Calu3 (cell line): ENCODE measurements around the gene CYLD. TPM values are rescaled to one million over a fixed set of nuclear protein-coding genes. Genes with fewer than 3 reads are reported as not detected.

Experiments used
- BruUV-seq: library from RNA; stranded (reverse); fragments of 400-500 nt; replicated peaks from 2 replicates; lab custom pipeline; 2021; lab: Mats Ljungman, UMichigan
- CTCF ChIA-PET: fragments of 300-600 bp; sonication (Branson Sonifier 250); formaldehyde crosslinking; loops from one replicate; lab custom pipeline; 2022; ENCODE audit warnings: antibody characterized with exemption; lab: Charles Lee
- DNase-seq: peaks from one replicate; pipeline ENCODE4 v3.0.0; 2022
- H3K27ac Mint-ChIP-seq: one replicate; pipeline ENCODE4 v1.8.0; 2022; ENCODE audit warnings: mixed read lengths; ENCODE audit not compliant: unreplicated experiment
- H3K27me3 Mint-ChIP-seq: one replicate; pipeline ENCODE4 v1.8.0; 2022; ENCODE audit warnings: mixed read lengths; ENCODE audit not compliant: unreplicated experiment
- H3K36me3 Mint-ChIP-seq: one replicate; pipeline ENCODE4 v1.8.0; 2022; ENCODE audit warnings: mild to moderate bottlenecking, moderate library complexity, mixed read lengths; ENCODE audit not compliant: insufficient read depth, unreplicated experiment
- H3K4me1 Mint-ChIP-seq: one replicate; pipeline ENCODE4 v1.8.0; 2022; ENCODE audit warnings: mild to moderate bottlenecking, low read depth, mixed read lengths; ENCODE audit not compliant: unreplicated experiment
- H3K4me3 Mint-ChIP-seq: one replicate; pipeline ENCODE4 v1.8.0; 2022; ENCODE audit warnings: mild to moderate bottlenecking, low read depth, moderate library complexity, mixed read lengths; ENCODE audit not compliant: unreplicated experiment
- H3K9me3 Mint-ChIP-seq: one replicate; pipeline ENCODE4 v1.8.0; 2022; ENCODE audit warnings: low read depth, mixed read lengths; ENCODE audit not compliant: unreplicated experiment
- CTCF ChIP-seq: fragments of 200-600 bp; IDR thresholded peaks from one replicate; pipeline ENCODE4 v1.8.0; 2022; ENCODE audit warnings: antibody characterized with exemption; ENCODE audit not compliant: unreplicated experiment
- intact Hi-C: fragments of 100-400 bp; cut with micrococcal nuclease; formaldehyde crosslinking; loops from one replicate; pipeline ENCODE4 v1.10.0; 2022; ENCODE audit not compliant: unreplicated experiment
- total RNA-seq: library from RNA; stranded (reverse); gene quantifications from 2 replicates; pipeline ENCODE4 v1.2.3, GENCODE V29; 2022

CYLD gene
- total RNA-seq, 1 experiment from 2014 or later = 31.8 TPM

- BruUV-seq = no TSS peak
- no peaks in the 10 kb centered on the region for H3K36me3 Mint-ChIP-seq
- CTCF ChIA-PET = no interaction called here
These were observed 47.9 kb downstream of the CYLD start for GRCh38 chr16:50789757-50790156.

GRCh38 chr16:50791522-50791921 lies 49.6 kb downstream of the CYLD start:
- H3K27ac Mint-ChIP-seq = no peak overlapping the region
- BruUV-seq = no TSS peak
- no peak for TF ChIP-seq CTCF
- H3K36me3 Mint-ChIP-seq = no peaks in the 10 kb centered on the region
- no peak for DNase-seq
- CTCF ChIA-PET = no interaction called here
- intact Hi-C loops = no loop called here
- no peaks in the 10 kb centered on the region for H3K4me1 Mint-ChIP-seq
- no peak overlapping the region for H3K4me3 Mint-ChIP-seq
- no peaks in the 10 kb centered on the region for H3K9me3 Mint-ChIP-seq
- H3K27me3 Mint-ChIP-seq = no peaks in the 10 kb centered on the region

More at GRCh38 chr16:50789757-50790156, 47.9 kb downstream of the CYLD start:
- TF ChIP-seq CTCF = no peak
- intact Hi-C loops = no loop called here
- Mint-ChIP-seq H3K27ac (no peak overlapping the region), H3K4me1 (no peaks in the 10 kb centered on the region), H3K9me3 (no peaks in the 10 kb centered on the region), H3K27me3 (no peaks in the 10 kb centered on the region), H3K4me3 (no peak overlapping the region)
- no peak for DNase-seq

- no peaks in the 10 kb centered on the region for H3K36me3 Mint-ChIP-seq
- BruUV-seq = no TSS peak
- CTCF ChIA-PET = no interaction called here
- H3K4me1 Mint-ChIP-seq = no peaks in the 10 kb centered on the region
- H3K27ac Mint-ChIP-seq = no peak overlapping the region
- no peaks in the 10 kb centered on the region for H3K27me3 Mint-ChIP-seq
- H3K4me3 Mint-ChIP-seq = no peak overlapping the region
- DNase-seq = no peak
- intact Hi-C loops = no loop called here
- no peaks in the 10 kb centered on the region for H3K9me3 Mint-ChIP-seq
- no peak for TF ChIP-seq CTCF
These were observed 54.9 kb downstream of the CYLD start for GRCh38 chr16:50796829-50797228.

GRCh38 chr16:50797456-50797855 lies 55.6 kb downstream of the CYLD start:
- no TSS peak for BruUV-seq
- Mint-ChIP-seq H3K36me3 (no peaks in the 10 kb centered on the region), H3K4me1 (no peaks in the 10 kb centered on the region), H3K27ac (no peak overlapping the region), H3K4me3 (no peak overlapping the region), H3K27me3 (no peaks in the 10 kb centered on the region), H3K9me3 (no peaks in the 10 kb centered on the region)
- no peak for TF ChIP-seq CTCF
- DNase-seq = no peak
- CTCF ChIA-PET = no interaction called here
- intact Hi-C loops = no loop called here
